GM11168 (cell line): ENCODE results near the gene FHIP2A.

Experiments used
- in situ Hi-C: fragments of 300-500 bp; cut with MboI; formaldehyde crosslinking; loops from one replicate; pipeline ENCODE4 v1.12.0; 2022; ENCODE audit warnings: low sequenced_read_pairs; ENCODE audit not compliant: unreplicated experiment

The FHIP2A gene

DNA sequence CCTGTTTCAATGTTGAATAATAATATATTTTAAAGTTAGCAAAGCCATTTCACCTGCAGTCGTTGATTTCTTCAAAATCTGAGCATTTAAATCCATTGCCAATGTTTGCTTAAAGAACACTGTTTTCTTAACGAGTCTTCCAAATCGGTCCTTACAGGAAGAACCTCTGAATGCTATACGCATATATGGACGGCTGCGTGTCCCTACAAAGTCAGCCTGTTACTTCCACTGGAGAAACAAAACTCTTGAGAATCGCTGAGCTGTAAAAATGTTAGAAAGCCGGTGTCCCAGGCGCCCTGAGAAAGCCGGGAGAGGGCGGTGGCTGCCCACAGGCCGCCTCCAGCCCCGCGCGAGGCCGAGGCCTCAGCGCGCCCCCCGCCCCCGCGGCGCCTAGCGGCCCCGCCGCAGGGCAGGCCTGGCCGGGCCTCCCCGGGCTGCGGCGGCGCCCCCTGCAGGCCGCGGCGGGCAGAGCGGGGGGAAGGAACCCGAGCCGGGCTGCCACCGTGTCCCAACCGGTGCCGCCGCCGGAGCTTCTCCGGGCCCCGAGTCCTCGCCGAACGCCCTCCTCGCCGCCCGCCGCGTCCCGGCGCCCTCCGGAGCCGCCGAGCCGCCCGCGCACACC lies at the start of gene FHIP2A:
Gene FHIP2A (plus strand): TSS at position 488 of the 622 bp plus-strand sequence. CDS start 299 bp downstream, outside the sequence.
- in situ Hi-C loops, result no loop called here

DNA sequence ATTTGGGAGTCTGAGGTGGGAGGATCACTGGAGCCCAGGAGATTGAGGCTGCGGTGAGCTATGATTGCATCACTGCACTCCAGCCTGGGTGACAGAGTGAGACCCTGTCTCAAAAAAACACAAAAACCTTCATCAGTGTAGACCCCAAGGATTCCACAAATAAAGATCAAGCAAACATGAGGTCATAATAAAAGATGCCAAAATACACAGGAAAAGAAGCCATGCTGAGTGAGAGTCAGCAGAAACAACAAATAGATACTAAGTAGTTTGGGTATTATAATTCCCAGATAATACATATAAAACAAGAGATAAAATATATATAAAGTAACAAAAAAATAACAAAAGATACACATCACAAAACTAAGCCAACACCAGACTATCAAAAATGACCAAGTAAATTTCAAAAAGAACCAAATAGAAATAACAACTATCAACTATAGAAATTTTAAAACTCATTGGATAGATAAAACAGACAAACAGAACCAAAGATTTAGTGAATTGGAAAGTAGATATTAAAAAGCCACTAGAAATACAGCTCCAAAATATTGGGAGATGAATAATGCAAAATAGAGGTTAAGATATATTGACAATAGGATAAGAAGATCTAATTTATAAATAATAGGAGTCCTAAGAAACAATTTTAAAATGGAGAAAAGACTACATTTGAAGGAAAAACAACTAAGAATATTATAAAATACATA lies 48.9 kb upstream of the FHIP2A start:
- in situ Hi-C loops, result no loop called here

- in situ Hi-C loops, result no loop called here
These were observed 48.4 kb upstream of the FHIP2A start for GRCh38 chr10:114773197-114773532.

DNA sequence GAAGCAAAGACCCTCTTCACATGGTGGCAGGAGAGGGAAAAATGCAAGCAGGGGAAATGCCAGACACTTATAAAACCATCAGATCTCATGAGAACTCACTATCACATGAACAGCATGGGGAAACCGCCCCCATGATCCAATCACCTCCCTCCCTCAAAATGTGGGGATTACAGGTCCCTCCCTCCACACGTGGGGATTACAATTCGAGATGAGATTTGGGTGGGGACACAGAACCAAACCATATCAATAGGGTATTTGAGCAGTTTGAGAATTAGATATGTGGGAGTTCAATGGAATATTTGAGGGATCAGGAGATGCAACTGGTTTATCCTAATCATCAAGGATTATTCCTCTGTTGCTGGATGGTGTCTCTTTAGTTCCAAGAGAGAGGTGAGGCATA lies 46.5 kb upstream of the FHIP2A start:
- in situ Hi-C loops, result loop anchor here (25.0 kb wide), 2 partner anchors 213 to 313 kb away; no protein-coding TSS in a partner anchor

DNA sequence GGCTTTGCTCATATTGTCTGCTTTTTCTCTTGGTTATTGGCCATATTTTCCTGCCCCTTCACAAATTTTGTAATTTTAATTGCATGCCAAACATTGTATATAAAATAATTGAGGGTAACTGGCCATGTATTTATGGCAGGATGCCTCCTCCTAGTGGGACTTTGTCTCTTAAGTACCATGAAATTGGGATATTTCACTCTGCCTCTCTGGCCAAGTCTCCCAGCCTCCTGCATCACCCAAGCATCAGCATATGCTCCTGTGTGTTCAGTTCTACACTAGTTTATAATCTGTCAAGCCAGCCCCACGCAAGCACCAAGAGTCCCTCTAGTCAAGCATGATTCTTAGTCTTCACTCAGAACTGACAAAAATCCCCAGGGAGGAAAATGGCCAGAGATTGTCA lies 44.2 kb upstream of the FHIP2A start:
- in situ Hi-C loops, result loop anchor here (25.0 kb wide), 2 partner anchors 215 to 315 kb away; no protein-coding TSS in a partner anchor

DNA sequence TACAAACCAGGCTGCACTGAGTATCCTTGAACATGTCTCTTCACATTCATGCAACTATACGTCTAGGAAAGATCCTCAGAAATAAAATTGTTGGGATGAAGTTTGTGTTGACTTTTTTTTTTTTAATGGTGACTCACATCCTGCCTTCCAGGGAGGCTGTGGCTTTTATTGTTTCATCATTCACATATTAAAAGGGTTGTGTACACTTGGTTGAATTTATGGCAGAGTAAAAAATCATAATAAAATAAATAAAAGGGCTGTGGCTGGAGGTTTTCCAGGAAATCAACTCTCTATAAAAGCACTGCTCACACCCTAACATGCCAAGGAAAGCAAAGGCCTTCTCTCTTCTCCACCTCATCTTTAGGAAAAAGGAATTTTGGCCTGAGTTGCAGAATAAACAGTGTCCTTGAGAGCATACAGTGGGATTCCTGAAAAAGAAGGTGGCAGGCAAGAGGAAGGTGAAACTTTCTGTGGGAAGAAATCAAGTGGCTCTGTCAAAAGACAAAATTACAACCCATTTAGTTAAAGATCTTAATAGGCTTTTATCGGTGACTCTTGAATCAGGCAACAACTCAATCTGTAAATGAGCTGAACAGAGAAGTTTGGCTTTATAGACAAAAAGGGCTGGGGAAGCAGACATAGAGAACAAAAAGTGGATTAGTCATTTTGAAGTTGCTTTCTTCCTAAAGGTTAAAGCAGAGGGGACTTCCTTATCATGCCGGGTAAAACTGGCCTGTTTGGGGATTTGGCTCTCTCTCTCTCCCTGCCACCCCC lies 41.6 kb upstream of the FHIP2A start:
- in situ Hi-C loops, result loop anchor here (25.0 kb wide), 2 partner anchors 218 to 318 kb away; no protein-coding TSS in a partner anchor

DNA sequence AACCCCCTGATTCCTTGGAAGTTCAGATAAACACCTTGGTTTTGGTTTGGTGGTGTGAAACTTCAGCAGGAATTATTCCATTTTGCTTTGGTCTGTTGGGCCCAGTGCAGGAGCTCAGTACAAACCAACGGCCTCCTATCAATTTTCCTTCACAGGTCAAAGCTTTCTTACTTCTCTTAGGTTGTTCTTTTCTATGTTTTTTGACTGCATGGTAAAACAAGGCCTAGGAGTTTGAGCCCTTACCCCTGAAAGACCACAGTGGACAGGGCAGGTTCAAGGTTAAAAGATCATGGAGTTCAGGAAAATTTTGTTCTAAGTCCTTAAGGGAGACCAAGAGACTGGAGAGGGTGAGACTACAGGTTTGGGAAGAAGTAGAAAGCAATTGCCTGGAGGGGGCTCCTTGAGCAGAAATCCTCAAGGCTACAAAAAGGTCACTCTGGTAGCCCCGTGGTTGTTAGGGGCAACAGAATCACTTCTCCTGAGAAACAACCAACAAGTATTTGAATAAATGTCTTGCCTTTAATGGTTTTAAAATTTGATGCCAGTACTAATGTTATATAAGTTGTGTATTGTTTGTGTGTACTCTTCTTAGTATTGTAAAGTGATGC lies 40.9 kb upstream of the FHIP2A start:
- in situ Hi-C loops, result loop anchor here (25.0 kb wide), 2 partner anchors 218 to 318 kb away; no protein-coding TSS in a partner anchor

- in situ Hi-C loops, result loop anchor here (25.0 kb wide), 2 partner anchors 220 to 320 kb away; no protein-coding TSS in a partner anchor
These were observed 38.9 kb upstream of the FHIP2A start for GRCh38 chr10:114782666-114783065.

GRCh38 chr10:114783686-114784085 lies 37.9 kb upstream of the FHIP2A start:
- in situ Hi-C loops, result loop anchor here (25.0 kb wide), 2 partner anchors 221 to 321 kb away; no protein-coding TSS in a partner anchor

DNA sequence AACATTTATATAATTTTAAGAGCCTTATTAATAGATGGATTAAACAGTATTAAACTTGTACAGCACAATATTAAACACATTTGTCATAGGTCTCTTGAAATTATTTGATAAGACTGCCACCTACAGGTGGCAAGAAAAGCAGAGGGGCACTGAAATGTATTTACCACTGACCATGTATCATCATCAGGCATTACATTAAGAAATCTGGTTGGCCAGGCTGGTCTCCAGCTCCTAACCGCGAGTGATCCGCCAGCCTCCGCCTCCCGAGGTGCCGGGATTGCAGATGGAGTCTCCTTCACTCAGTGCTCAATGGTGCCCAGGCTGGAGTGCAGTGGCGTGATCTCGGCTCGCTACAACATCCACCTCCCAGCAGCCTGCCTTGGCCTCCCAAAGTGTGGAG lies 35.1 kb upstream of the FHIP2A start:
- in situ Hi-C loops, result loop anchor here (25.0 kb wide), 2 partner anchors 224 to 324 kb away; no protein-coding TSS in a partner anchor

DNA sequence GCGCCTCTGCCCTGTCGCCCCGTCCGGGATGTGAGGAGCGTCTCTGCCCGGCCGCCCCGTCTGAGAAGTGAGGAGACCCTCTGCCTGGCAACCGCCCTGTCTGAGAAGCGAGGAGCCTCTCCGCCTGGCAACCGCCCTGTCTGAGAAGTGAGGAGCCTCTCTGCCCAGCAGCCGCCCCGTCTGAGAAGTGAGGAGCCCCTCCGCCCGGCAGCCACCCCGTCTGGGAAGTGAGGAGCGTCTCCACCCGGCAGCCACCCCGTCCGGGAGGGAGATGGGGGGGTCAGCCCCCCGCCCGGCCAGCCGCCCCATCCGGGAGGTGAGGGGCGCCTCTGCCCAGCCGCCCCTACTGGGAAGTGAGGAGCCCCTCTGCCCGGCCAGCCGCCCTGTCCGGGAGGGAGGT lies 34.4 kb upstream of the FHIP2A start:
- in situ Hi-C loops, result loop anchor here (25.0 kb wide), 2 partner anchors 225 to 325 kb away; no protein-coding TSS in a partner anchor

- in situ Hi-C loops, result loop anchor here (25.0 kb wide), 2 partner anchors 229 to 329 kb away; no protein-coding TSS in a partner anchor
These were observed 29.8 kb upstream of the FHIP2A start for GRCh38 chr10:114791768-114792167.

DNA sequence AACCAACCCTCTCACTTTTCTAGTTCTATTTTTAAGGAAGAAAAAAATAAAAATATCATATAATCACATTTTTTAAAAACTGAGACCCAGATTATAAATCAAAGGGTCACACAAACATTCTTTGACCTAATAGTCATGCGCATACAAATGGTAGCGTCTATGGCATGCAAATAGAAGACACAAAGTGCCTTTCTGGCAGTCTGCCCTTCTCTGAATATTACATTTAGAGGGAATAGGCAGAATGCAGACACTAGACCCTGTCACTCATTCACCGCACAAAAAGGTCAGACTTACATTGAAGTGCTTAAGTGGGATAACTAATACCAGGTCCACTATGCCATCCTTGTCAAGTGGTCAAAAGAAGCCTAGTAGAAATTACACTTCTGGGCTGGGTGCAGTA lies 26.5 kb upstream of the FHIP2A start:
- in situ Hi-C loops, result loop anchor here (25.0 kb wide), 2 partner anchors 233 to 333 kb away; no protein-coding TSS in a partner anchor

DNA sequence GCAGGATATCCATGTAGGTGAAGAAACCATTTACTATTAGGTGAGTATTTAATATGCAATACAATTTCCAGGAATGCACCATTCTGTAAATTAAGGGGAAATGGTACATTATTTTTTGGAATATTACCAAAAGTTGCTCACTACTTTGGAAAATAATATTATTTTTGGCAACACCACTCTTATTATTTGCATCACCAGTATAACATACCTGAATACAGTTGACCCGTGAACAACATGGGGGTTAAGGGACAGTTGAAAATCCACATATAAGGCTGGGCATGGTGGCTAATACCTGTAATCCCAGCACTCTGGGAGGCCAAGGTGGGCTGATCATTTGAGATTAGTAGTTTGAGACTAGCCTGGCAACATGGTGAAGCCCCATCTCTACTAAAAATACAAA lies 21.2 kb upstream of the FHIP2A start:
- in situ Hi-C loops, result no loop called here

DNA sequence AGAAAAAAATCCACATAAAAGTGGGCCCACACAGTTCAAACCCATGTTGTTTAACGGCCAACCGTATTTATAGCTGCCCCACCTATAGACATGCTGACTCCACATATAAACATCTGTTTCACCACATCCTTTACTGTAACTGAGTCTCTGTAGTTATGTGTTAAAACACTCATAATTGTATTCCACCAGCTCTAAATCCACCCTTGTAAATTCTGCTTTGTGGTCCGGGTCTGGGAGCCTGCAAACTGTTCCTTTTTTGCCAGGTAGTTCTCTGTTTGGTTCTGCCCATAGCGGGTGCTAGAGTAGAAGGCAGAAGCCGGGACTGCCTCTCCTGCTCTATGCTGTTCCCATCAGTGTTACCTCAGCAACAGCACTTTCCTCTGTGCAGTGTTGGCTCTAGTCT lies 20.2 kb upstream of the FHIP2A start:
- in situ Hi-C loops, result no loop called here

DNA sequence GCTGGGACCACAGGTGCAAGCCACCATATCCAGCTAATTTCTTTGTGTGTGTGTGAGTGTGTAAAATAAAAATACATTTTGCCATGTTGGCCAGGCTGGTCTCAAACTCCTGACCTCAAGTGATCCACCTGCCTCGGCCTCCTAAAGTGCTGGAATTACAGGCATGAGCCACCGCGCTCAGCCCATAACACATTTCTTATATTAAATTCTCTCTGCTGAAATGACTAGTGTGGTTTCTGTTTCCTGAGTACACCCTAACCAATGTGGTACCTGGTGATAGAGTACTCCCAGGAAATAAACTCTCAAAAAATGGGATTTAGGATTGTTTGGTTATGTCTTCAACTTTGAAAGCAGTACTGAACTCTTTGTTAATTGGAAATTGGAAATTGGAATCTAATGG lies 19.4 kb upstream of the FHIP2A start:
- in situ Hi-C loops, result no loop called here

GRCh38 chr10:114806562-114807391 lies 14.8 kb upstream of the FHIP2A start:
- in situ Hi-C loops, result no loop called here

- in situ Hi-C loops, result no loop called here
These were observed 12.6 kb upstream of the FHIP2A start for GRCh38 chr10:114808982-114809381.

GRCh38 chr10:114810926-114811325 lies 10.7 kb upstream of the FHIP2A start:
- in situ Hi-C loops, result no loop called here
